ENCODE measurements around the gene SAE1.

The SAE1 gene

GRCh38 chr19:47106821-47107201 lies 23.8 kb upstream of the SAE1 start:
- no peak for DNase-seq (ENCODE audit: low read depth)

- DNase-seq (ENCODE audit: low read depth), result no peak
These were observed 23.3 kb upstream of the SAE1 start for GRCh38 chr19:47107202-47107952.

DNA sequence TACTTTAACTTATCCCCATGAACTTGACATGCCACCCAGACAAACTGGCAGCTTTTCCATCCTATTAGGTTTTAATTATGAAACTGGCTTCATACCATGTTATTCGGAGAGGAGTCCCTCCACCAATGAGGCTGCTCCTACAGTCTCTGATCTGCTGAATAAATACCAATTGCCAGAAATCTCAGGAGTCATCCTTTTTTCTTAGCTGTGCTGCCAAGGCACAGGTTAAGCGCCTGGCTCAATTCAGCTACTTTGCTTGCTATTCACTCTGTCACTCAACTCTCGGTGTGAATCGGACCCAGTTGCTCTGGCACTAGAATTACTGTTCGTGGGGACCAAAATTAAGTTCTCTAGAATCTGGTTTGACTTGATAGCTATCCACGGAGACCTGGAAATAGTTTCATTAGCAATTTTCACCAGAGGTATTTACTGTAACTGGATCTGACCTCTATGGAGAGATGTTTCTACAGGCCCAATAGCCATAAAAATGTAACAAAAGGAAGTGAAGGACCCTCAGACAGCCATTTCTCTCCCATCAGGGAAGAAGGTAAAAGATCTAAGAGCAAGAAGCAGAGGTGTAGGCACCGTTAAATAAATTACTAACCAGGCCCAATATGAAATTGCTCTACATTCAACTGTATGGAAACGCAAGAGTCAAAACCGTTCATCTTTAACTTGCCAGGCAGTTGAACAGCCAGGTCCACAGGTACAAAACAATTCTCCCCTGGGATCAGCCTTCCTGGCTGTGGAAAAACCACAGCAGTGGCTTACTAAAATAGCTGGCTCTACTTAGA lies 22.5 kb upstream of the SAE1 start:
- no peak for DNase-seq (ENCODE audit: low read depth)

DNA sequence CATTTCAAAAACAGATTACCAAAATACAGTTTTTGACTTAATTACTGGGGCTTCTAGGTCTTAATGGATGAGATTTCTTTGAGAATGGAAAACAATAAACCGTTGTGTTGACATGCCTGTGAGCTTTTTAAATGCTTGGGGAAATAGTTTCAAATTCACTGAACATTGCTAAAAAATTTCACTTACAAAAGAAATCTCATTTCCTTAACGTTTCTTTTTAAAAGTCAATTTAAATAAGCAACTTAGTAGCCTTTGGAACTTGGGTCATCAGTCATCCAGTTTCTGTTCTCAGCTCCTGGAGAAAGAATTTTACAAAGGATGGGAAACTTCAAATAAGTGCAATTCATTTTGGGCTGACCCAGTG lies 21.5 kb upstream of the SAE1 start:
- no peak for DNase-seq (ENCODE audit: low read depth)

GRCh38 chr19:47109541-47110375 lies 20.9 kb upstream of the SAE1 start:
- no peak for DNase-seq (ENCODE audit: low read depth)

- DNase-seq (ENCODE audit: low read depth), result no peak
These were observed 20.1 kb upstream of the SAE1 start for GRCh38 chr19:47110521-47111005.

GRCh38 chr19:47111006-47111621 lies 19.5 kb upstream of the SAE1 start:
- peak; percentile 30 for DNase-seq (ENCODE audit: low read depth)

DNA sequence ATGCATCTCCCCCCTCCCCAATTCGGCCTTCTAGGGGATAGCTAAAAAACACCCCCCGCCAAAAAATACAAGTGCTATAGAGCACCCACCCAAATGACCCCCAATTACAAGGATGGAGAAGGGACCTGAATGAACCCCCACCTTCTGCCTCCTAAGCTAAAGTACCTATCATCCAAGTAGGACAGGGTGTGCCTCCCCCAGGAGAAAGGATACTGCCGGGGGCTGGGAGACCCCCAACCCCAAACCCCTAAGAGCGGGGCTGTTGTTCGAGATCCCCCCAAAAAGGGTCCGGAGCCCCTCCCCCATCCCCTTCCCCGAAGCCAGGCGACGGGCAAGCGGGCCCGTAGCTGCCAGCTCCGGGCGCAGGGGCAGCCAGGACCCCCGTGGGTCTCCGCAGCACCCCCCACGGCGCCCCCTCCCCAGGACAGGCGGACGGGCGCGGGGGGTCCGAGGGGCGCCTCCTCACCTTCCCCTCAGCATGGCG lies 18.9 kb upstream of the SAE1 start:
- DNase-seq (ENCODE audit: low read depth), result no peak

DNA sequence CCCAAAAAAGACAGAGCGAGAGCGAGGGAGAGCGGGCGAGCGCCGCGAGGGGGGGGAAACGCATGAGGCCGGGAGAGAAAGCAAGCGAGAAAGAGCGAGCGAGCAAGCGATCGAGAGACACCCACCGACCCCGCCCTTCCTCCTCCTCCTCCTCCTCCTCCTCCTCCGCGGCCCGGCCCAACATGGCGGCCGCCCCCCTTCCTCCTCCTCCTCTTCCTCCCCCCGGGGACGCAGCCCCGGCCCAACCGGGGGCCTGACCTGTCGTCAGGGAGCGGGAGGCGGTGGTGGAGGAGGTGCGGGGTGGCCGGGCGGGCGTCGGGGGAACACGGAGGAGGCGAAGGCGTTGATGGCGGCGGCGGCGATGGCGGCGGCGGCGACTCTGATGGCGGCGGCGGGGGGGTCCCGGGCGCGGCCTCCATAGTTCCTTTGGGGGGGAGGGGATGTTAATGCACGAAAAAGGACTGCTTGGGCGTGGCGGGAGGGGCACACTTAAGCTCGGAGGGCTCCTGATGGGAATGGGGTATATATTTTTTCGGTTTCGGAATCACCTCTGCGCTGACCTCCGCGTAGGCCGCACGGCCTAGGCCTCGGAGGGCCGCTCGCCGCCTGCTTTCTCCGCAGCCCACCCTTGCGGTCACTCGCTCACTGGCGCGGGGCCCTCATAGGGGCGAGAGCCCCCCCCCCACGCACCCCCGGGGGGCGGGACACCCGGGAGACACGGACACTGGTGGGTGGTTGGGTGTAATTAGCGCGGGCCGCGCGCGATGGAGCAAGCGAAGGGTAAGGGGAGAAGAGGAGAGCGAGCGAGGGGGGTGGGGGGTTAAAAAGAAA lies 18.3 kb upstream of the SAE1 start:
- DNase-seq (ENCODE audit: low read depth), result peak; percentile 82

GRCh38 chr19:47112997-47113849 lies 17.4 kb upstream of the SAE1 start, which contains the start of gene ZC3H4:
TSS of gene ZC3H4 (minus strand) at chr19:47113776. CDS start at chr19:47112584, 1,192 bp downstream.
- DNase-seq (ENCODE audit: low read depth), result peak; percentile 99

GRCh38 chr19:47113850-47114651 lies 16.6 kb upstream of the SAE1 start:
- no peak for DNase-seq (ENCODE audit: low read depth)

- DNase-seq (ENCODE audit: low read depth), result no peak
These were observed 10.1 kb upstream of the SAE1 start for GRCh38 chr19:47120470-47121067.

DNA sequence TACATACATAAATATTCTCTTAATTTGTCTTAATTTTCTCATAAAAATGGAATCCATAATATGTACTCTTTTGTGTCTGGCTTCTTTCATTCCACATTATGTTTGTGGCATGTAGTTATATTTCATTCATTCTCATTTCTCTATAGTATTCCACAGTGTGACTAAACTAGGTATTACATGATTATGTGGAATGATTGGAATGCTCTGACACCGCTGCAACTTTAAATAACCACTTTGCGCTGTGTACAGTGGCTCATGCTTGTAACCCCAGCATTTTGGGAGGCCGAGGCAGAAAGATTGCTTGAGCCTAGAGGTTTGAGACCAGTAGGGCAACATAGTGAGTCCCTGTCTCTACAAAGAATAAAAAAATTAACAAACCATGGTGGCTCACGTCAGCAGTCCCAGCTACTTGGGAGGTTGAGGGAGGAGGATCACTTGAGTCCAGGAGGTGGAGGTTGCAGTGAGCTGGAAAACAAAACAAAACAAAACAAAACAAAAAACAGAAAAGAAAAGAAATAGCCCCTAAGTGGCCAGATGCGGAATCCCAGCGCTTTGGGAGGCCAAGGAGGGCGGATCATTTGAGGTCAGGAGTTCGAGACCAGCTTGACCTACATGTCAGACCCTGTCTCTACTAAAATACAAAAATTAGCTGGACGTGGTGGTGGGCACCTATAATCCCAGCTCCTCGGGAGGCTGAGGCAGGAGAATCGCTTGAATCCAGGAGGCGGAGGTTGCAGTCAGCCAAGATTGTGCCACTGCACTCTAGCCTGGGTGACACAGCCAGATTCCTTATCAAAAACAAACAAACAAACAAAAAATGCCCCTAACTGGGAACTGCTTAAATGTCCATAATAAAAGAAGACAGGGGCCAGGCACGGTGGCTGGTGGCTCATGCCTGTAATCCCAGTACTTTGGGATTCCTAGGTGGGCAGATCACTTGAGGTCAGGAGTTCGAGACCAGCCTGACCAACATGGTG lies 8.0 kb upstream of the SAE1 start:
- no peak for DNase-seq (ENCODE audit: low read depth)

DNA sequence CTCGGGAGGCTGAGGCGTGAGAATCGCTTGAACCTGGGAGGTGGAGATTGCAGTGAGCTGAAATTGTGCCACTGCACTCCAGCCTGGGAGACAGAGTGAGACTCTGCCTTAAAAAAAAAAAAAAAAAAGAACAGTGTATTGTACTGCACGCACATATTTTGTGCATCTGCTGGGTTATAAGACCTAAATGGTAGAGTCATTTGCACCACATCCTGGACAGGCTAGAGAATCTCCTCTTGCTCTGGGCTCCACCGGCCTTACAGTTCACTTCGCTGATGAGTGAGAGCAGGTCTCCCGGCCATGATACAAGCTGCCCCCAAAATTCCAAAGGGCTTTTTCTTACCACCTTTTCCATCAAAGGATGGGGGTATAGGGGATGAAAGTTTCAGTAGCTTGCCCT lies 7.2 kb upstream of the SAE1 start:
- DNase-seq (ENCODE audit: low read depth), result no peak

GRCh38 chr19:47124937-47125668 lies 5.5 kb upstream of the SAE1 start:
- DNase-seq (ENCODE audit: low read depth), result no peak

GRCh38 chr19:47125669-47125938 lies 5.0 kb upstream of the SAE1 start:
- DNase-seq (ENCODE audit: low read depth), result no peak

GRCh38 chr19:47129579-47129978 lies 1.1 kb upstream of the SAE1 start:
- DNase-seq (ENCODE audit: low read depth), result no peak
